ENCODE results near the gene SCCPDH.
"Not testable (repeated sequence)": the region's sequence is repeated elsewhere in the genome, so short reads cannot be mapped to it uniquely, and the experiment has no call there.

Gene SCCPDH

GRCh38 chr1:246800756-246801155 lies 76.5 kb downstream of the SCCPDH start:
- no peak for DNase-seq (ENCODE audit: low read depth, low spot score)

- DNase-seq (ENCODE audit: low read depth, low spot score), result no peak
These were observed 77.2 kb downstream of the SCCPDH start for GRCh38 chr1:246801241-246802020.

GRCh38 chr1:246803373-246803772 lies 79.2 kb downstream of the SCCPDH start:
- no peak for DNase-seq (ENCODE audit: low read depth, low spot score)

DNA sequence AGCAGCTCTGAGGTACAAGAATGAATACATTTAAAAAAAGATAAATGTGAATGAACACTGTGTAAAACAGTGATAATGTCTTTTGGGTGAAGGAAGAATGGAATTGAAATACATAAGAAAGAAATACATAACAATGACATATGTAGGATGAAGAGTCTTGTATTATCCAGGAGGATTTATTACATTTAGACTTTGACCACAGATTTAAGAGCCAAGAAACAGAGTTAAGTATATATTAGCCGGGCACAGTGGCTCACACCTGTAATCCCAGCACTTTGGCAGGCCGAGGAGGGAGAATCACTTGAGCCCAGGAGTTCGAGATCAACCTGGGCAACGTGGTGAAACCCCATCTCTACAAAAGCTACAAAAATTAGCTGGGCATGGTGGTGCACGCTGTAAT lies 79.7 kb downstream of the SCCPDH start:
- DNase-seq (ENCODE audit: low read depth, low spot score), result no peak

DNA sequence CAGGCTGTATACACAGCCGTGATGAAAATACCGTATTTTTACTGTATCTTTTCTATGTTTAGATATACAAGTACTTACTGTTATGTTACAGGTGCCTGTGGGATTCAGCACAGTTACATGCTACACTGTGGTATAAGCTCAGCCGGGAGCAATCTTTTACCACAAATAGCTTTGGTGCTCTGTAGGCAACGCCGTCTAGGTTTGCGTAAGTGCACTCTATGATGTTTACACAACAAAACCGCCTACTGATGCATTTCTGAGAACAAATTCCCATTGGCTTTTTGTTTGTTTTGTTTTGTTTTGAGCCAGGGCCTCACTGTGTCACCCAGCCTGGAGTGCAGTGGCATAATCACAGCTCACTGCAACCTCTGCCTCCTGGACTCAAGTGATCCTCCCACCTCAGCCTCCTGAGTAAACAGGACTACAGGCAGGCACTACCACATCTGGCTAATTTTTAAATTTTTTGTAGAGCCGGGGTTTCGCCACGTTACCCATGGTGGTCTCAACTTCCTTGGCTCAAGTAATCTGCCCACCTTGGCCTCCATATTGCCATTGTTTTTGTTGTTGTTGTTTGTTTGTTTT lies 81.0 kb downstream of the SCCPDH start:
- DNase-seq (ENCODE audit: low read depth, low spot score), result no peak

DNA sequence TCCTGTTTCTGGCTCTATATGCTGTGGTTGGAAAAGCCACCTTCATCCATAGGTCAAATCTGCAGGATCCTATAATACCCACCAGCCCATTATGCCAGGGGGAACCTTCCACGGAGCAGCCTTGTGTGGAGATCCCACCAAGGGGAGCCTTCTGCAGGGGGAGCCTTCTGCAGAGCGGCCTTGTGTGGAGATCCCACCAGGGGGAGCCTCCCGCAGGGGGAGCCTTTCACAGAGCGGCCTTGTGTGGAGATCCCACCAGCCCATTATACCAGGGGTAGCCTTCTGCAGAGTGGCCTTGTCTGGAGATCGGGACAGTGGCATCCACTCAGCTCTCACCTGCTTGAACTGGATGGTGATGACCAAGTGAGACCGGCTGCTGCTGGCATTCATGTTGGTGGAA lies 85.3 kb downstream of the SCCPDH start:
- no peak for DNase-seq (ENCODE audit: low read depth, low spot score)

DNA sequence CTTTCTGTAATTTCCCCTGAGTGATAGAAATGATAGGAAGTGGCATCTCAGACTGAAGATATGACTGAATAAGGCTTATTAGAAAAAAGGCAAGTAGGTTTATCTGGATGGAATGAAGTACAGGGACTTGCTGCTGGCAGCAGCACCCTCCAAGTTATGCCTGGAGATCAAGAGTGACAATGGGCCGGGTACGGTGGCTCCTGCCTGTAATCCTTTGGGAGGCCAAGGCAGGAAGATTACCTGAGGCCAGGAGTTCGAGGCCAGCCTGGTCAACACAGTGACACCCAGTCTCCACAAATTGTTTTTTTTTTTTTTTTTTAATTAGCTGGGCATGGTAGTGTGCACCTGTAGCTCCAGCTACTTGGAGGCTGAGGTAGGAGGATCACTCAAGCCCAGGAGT lies 87.8 kb downstream of the SCCPDH start:
- no peak for DNase-seq (ENCODE audit: low read depth, low spot score)

DNA sequence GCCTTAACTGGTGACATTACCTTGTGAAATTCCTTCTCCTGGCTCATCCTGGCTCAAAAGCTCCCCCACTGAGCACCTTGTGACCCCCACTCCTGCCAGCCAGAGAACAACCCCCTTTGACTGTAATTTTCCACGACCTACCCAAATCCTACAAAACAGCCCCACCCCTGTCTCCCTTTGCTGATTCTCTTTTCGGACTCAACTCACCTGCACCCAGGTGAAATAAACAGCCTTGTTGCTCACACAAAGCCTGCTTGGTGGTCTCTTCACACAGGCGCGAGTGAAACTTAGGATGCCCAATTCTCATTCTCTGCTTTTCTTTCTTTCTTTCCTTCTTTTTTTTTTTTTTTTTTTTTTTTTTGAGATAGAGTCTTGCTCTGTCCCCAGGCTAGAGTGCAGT lies 89.1 kb downstream of the SCCPDH start:
- not testable (repeated sequence) for DNase-seq (ENCODE audit: low read depth, low spot score)

DNA sequence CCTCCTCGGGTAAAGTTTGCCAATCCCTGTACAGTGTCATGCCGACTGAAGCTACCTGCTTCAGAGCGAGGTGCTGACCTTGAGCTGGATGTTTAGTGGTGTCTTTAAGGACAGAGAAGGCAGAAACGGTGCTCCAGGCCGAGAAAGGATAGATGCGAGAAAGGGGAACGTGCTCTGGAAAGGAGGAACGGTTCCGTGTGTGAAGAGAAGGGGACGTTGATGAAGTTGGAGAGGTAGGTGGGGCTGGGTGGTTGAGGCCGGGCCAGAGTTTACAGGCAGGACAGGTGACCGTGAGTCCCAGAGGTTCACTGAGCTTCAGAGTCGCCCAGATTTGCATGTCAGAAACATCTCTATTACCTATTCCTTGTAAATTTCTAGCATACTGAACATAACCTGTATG lies 90.7 kb downstream of the SCCPDH start:
- no peak for DNase-seq (ENCODE audit: low read depth, low spot score)

- DNase-seq (ENCODE audit: low read depth, low spot score), result no peak
These were observed 91.6 kb downstream of the SCCPDH start for GRCh38 chr1:246815693-246816270.
